Gastroesophageal sphincter (tissue), 3 donors: ENCODE data around the gene AGBL1.

ENCODE experiments used
- CTCF ChIP-seq, 4 experiments: fragments of 200-600 bp in 2 of 4; fragments of 450-650 bp in 2 of 4; sonication (generic) in 1 of 4; IDR thresholded peaks; one replicate each; pipeline ENCODE4 v1.5.1; 2017 to 2019; ENCODE audit warnings: antibody characterized with exemption in 4 of 4, mild to moderate bottlenecking in 2 of 4, moderate library complexity in 2 of 4
- POLR2A ChIP-seq, 2 donors: fragments of 450-650 bp; IDR thresholded peaks; one replicate each; pipeline ENCODE4 v1.6.1; 2017; ENCODE audit warnings: antibody characterized with exemption in 2 of 2, mild to moderate bottlenecking in 2 of 2, moderate library complexity in 1 of 2

GRCh38 chr15:86329311-86330013 lies 249.8 kb downstream of the AGBL1 start:
- TF ChIP-seq CTCF (IDR thresholded peaks at IDR 0.05) (no peak), POLR2A (IDR thresholded peaks at IDR 0.05) (no peak)
